ENCODE results near the gene IKZF1. TPM values are rescaled to one million over a fixed set of nuclear protein-coding genes. Genes with fewer than 3 reads are reported as not detected.

The IKZF1 gene
- total RNA-seq, 1 donor from 2014 or later: 0.86 TPM

GRCh38 chr7:50302486-50303334, 1.8 kb upstream of the IKZF1 start:
- no peak overlapping the region for H3K4me3 ChIP-seq (ENCODE audit: insufficient read depth, low read depth, low read length)
- H3K36me3 ChIP-seq (ENCODE audit: insufficient read depth, low read length): no peaks in the 10 kb centered on the region
- no peaks in the 10 kb centered on the region for H3K9me3 Mint-ChIP-seq (ENCODE audit: unreplicated experiment)
- H2AFZ ChIP-seq (ENCODE audit: low read depth, low read length): no peak overlapping the region
- H4K20me1 ChIP-seq (ENCODE audit: insufficient read depth, low read length): no peaks in the 10 kb centered on the region
- no peak overlapping the region for H3K27ac Mint-ChIP-seq (ENCODE audit: unreplicated experiment)
- peaks cover 46% of the 10 kb centered on the region for H3K27me3 Mint-ChIP-seq (ENCODE audit: low read depth, unreplicated experiment)
- no peak overlapping the region for H3K4me2 ChIP-seq (ENCODE audit: low read length)
- peak overlapping the region; percentile 78 for H3K4me3 Mint-ChIP-seq (ENCODE audit: unreplicated experiment)
- H3K27ac ChIP-seq (ENCODE audit: low read depth, low read length): no peak overlapping the region
- no peaks in the 10 kb centered on the region for H3K4me1 ChIP-seq (ENCODE audit: insufficient read depth, low read length)
- no peaks in the 10 kb centered on the region for H3K9me3 ChIP-seq (ENCODE audit: insufficient read depth, low read depth, low read length)
- no peaks in the 10 kb centered on the region for H3K36me3 Mint-ChIP-seq (ENCODE audit: low read depth, unreplicated experiment)
- H3K4me1 Mint-ChIP-seq (ENCODE audit: low read depth, unreplicated experiment): no peaks in the 10 kb centered on the region
- FAIRE-seq (no peak), DNase-seq (ENCODE audit: low read depth) (no peak)
- no peak for TF ChIP-seq EZH2 (IDR thresholded peaks at IDR 0.05; ENCODE audit: insufficient read depth, low read length)
- H3K79me2 ChIP-seq (ENCODE audit: insufficient read depth, low read length): no peaks in the 10 kb centered on the region
- peaks cover 38% of the 10 kb centered on the region for H3K27me3 ChIP-seq (ENCODE audit: insufficient read depth, low read length)
- no peak overlapping the region for H3K9ac ChIP-seq (ENCODE audit: low read length)

GRCh38 chr7:50303335-50304128, 984 bp upstream of the IKZF1 start:
- DNase-seq (ENCODE audit: low read depth): no peak
- H3K36me3 Mint-ChIP-seq (ENCODE audit: low read depth, unreplicated experiment): no peaks in the 10 kb centered on the region
- peak overlapping the region; percentile 78 for H3K4me3 Mint-ChIP-seq (ENCODE audit: unreplicated experiment)
- no peak for TF ChIP-seq EZH2 (IDR thresholded peaks at IDR 0.05; ENCODE audit: insufficient read depth, low read length)
- TF ChIP-seq, protein P1, sequence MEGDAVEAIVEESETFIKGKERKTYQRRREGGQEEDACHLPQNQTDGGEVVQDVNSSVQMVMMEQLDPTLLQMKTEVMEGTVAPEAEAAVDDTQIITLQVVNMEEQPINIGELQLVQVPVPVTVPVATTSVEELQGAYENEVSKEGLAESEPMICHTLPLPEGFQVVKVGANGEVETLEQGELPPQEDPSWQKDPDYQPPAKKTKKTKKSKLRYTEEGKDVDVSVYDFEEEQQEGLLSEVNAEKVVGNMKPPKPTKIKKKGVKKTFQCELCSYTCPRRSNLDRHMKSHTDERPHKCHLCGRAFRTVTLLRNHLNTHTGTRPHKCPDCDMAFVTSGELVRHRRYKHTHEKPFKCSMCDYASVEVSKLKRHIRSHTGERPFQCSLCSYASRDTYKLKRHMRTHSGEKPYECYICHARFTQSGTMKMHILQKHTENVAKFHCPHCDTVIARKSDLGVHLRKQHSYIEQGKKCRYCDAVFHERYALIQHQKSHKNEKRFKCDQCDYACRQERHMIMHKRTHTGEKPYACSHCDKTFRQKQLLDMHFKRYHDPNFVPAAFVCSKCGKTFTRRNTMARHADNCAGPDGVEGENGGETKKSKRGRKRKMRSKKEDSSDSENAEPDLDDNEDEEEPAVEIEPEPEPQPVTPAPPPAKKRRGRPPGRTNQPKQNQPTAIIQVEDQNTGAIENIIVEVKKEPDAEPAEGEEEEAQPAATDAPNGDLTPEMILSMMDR (IDR thresholded peaks at IDR 0.05; ENCODE audit: insufficient read depth, low read depth, low read length): no peak
- no peak overlapping the region for H3K9ac ChIP-seq (ENCODE audit: low read length)
- H3K4me2 ChIP-seq (ENCODE audit: low read length): peak overlapping the region; percentile 69
- no peaks in the 10 kb centered on the region for H4K20me1 ChIP-seq (ENCODE audit: insufficient read depth, low read length)
- H3K4me3 ChIP-seq (ENCODE audit: insufficient read depth, low read depth, low read length): no peak overlapping the region
- H3K27me3 Mint-ChIP-seq (ENCODE audit: low read depth, unreplicated experiment): peaks cover 45% of the 10 kb centered on the region
- H3K36me3 ChIP-seq (ENCODE audit: insufficient read depth, low read length): no peaks in the 10 kb centered on the region
- no peaks in the 10 kb centered on the region for H3K4me1 ChIP-seq (ENCODE audit: insufficient read depth, low read length)
- no peak for FAIRE-seq
- no peaks in the 10 kb centered on the region for H3K9me3 ChIP-seq (ENCODE audit: insufficient read depth, low read depth, low read length)
- H3K27ac Mint-ChIP-seq (ENCODE audit: unreplicated experiment): no peak overlapping the region
- H2AFZ ChIP-seq (ENCODE audit: low read depth, low read length): no peak overlapping the region
- no peaks in the 10 kb centered on the region for H3K4me1 Mint-ChIP-seq (ENCODE audit: low read depth, unreplicated experiment)
- peaks cover 38% of the 10 kb centered on the region for H3K27me3 ChIP-seq (ENCODE audit: insufficient read depth, low read length)
- no peaks in the 10 kb centered on the region for H3K9me3 Mint-ChIP-seq (ENCODE audit: unreplicated experiment)
- no peaks in the 10 kb centered on the region for H3K79me2 ChIP-seq (ENCODE audit: insufficient read depth, low read length)
- no peak overlapping the region for H3K27ac ChIP-seq (ENCODE audit: low read depth, low read length)

- no peak overlapping the region for H3K27ac Mint-ChIP-seq (ENCODE audit: unreplicated experiment)
- H3K9ac ChIP-seq (ENCODE audit: low read length): no peak overlapping the region
- peaks cover 42% of the 10 kb centered on the region for H3K27me3 Mint-ChIP-seq (ENCODE audit: low read depth, unreplicated experiment)
- DNase-seq (ENCODE audit: low read depth) (no peak), FAIRE-seq (no peak)
- peak overlapping the region; percentile 81 for H3K4me3 Mint-ChIP-seq (ENCODE audit: unreplicated experiment)
- H4K20me1 ChIP-seq (ENCODE audit: insufficient read depth, low read length): no peaks in the 10 kb centered on the region
- H3K4me2 ChIP-seq (ENCODE audit: low read length): peak overlapping the region; percentile 69
- H3K9me3 Mint-ChIP-seq (ENCODE audit: unreplicated experiment): no peaks in the 10 kb centered on the region
- peaks cover 41% of the 10 kb centered on the region for H3K27me3 ChIP-seq (ENCODE audit: insufficient read depth, low read length)
- no peaks in the 10 kb centered on the region for H3K36me3 ChIP-seq (ENCODE audit: insufficient read depth, low read length)
- peak overlapping the region; percentile 18 for H2AFZ ChIP-seq (ENCODE audit: low read depth, low read length)
- no peaks in the 10 kb centered on the region for H3K79me2 ChIP-seq (ENCODE audit: insufficient read depth, low read length)
- H3K4me1 ChIP-seq (ENCODE audit: insufficient read depth, low read length): no peaks in the 10 kb centered on the region
- H3K4me3 ChIP-seq (ENCODE audit: insufficient read depth, low read depth, low read length): no peak overlapping the region
- no peaks in the 10 kb centered on the region for H3K4me1 Mint-ChIP-seq (ENCODE audit: low read depth, unreplicated experiment)
- H3K27ac ChIP-seq (ENCODE audit: low read depth, low read length): no peak overlapping the region
- peaks cover 3% of the 10 kb centered on the region for H3K36me3 Mint-ChIP-seq (ENCODE audit: low read depth, unreplicated experiment)
- H3K9me3 ChIP-seq (ENCODE audit: insufficient read depth, low read depth, low read length): no peaks in the 10 kb centered on the region
- TF ChIP-seq, protein P1 (IDR thresholded peaks at IDR 0.05; ENCODE audit: insufficient read depth, low read depth, low read length): no peak
- TF ChIP-seq EZH2 (IDR thresholded peaks at IDR 0.05; ENCODE audit: insufficient read depth, low read length): peak; percentile 56
Measured at GRCh38 chr7:50304911-50305582, 531 bp downstream of the IKZF1 start.
